CD4-positive, alpha-beta T cell treated with Interleukin-10 for 1 hour (primary cell): Measurements from ENCODE around the gene CHST7.

Source experiments
- DNase-seq: peaks from one replicate; pipeline ENCODE4 v3.0.0-alpha.2; 2020

Gene CHST7

GRCh38 chrX:46610070-46610658 is 36.6 kb downstream of the CHST7 start:
- DNase-seq: no peak

GRCh38 chrX:46611658-46612362 is 38.2 kb downstream of the CHST7 start:
- peak; percentile 53 for DNase-seq

- DNase-seq: no peak
Observed at GRCh38 chrX:46617906-46618305, 44.3 kb downstream of the CHST7 start.

- DNase-seq: no peak
Observed at GRCh38 chrX:46618947-46619346, 45.4 kb downstream of the CHST7 start.

- DNase-seq: no peak
Observed at GRCh38 chrX:46620505-46620904, 46.9 kb downstream of the CHST7 start.

- DNase-seq: no peak
Observed at GRCh38 chrX:46621572-46621971, 48.0 kb downstream of the CHST7 start.

GRCh38 chrX:46624090-46624786 is 50.7 kb downstream of the CHST7 start:
- no peak for DNase-seq

GRCh38 chrX:46626566-46626965 is 53.0 kb downstream of the CHST7 start:
- DNase-seq: peak; percentile 34

- no peak for DNase-seq
Observed at GRCh38 chrX:46627062-46627461, 53.5 kb downstream of the CHST7 start.

GRCh38 chrX:46627711-46628419 is 54.3 kb downstream of the CHST7 start:
- DNase-seq: no peak

GRCh38 chrX:46628460-46629371 is 55.2 kb downstream of the CHST7 start:
- DNase-seq: peak; percentile 15

- DNase-seq: no peak
Observed at GRCh38 chrX:46630141-46630540, 56.6 kb downstream of the CHST7 start.

GRCh38 chrX:46634577-46634976 is 61.0 kb downstream of the CHST7 start:
- DNase-seq: no peak

- no peak for DNase-seq
Observed at GRCh38 chrX:46635186-46635585, 61.6 kb downstream of the CHST7 start.

GRCh38 chrX:46636223-46636622 is 62.7 kb downstream of the CHST7 start:
- no peak for DNase-seq

GRCh38 chrX:46637938-46638337 is 64.4 kb downstream of the CHST7 start:
- no peak for DNase-seq

- peak; percentile 56 for DNase-seq
Observed at GRCh38 chrX:46642145-46642544, 68.6 kb downstream of the CHST7 start.

GRCh38 chrX:46643636-46644035 is 70.1 kb downstream of the CHST7 start:
- DNase-seq: no peak

GRCh38 chrX:46645614-46646013 is 72.0 kb downstream of the CHST7 start:
- no peak for DNase-seq

- DNase-seq: no peak
Observed at GRCh38 chrX:46647251-46647650, 73.7 kb downstream of the CHST7 start.
